SH-SY5Y (cell line): ENCODE data around the gene HIF1A.

Experiments used
- GATA2 ChIP-seq: IDR thresholded peaks from 2 replicates; pipeline ENCODE4 v1.6.1; 2011; ENCODE audit warnings: mild to moderate bottlenecking, low read depth, low read length
- GATA3 ChIP-seq: IDR thresholded peaks from 2 replicates; pipeline ENCODE4 v1.6.1; 2011; ENCODE audit warnings: low read depth, mild to moderate bottlenecking, low read length, moderate library complexity

The HIF1A gene

DNA sequence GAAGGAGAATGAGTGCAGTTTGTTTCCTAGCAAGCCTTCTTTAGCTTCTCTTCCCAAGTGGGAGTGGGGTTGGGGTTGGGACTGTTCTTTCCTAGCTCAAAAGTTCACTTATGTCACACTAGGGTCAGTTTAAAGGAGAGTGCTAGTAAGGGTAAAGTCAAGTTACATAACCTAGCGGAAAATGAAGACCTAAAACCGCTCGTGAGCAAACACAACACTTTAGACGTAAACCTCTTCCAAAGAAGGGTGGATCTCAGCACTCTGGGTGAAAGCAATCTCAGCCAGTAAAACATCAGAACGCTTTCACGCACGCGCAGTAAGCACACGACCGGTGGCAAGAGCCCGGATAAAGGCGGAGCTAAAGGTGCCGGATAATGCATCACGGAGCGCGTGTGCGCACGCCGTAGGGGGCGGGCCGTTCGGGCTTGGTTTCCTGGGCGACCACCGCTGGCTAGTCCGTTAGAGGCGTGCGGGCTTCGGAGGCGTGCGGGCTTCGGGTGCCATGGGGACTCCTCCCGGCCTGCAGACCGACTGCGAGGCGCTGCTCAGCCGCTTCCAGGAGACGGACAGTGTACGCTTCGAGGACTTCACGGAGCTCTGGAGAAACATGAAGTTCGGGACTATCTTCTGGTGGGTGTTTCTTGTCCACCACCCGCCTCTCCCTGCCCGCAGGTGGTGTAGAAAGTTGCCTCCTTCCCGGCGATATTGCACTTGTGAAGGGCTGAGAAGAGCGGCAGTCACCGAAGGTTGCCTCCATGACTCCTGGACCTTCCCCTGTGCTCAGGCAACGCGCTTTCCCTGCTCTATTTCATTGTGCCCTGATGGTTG lies 66.9 kb downstream of the HIF1A start, which contains the start of gene SNAPC1:
SNAPC1 (plus strand) TSS at position 462 of the 828 bp plus-strand sequence; CDS start at position 503, 41 bp downstream.
- no peak for TF ChIP-seq GATA2
- no peak for TF ChIP-seq GATA3

DNA sequence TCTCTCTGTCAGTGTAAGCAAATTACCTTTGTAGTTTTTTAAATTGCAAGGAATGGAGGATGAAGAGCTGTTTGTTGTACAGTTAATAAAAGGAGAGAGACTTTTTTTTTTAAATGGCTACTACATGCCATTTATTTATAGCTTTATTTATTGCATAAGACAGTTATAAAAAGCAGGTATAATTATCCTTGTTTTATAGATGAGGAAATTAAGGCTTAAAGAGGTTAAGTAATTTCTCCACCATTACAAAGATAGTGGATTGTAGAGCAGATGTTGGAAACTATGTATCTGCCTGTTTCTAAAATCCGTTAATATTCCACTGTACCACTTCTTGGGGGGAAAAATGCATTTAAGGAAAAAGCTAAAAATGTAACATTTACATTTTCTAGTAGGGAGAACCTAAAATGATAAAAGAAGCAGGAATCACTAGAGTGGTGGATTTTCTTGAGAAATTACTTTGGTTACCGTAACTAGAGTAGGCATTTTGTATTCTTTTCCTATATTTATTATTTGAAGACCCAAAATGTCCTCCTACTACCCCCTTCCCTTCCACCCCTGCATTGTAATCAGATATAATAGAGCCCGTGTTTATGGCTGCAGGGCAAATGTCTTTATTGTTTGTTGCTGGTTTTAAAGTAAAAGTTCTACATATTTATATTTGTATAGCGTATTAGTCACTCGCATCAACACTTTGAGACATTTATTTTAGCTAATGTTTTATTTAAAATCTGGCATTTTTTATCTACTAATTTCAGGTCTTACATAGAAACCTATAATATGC lies 69.2 kb downstream of the HIF1A start:
- no peak for TF ChIP-seq GATA3
- TF ChIP-seq GATA2, result no peak

DNA sequence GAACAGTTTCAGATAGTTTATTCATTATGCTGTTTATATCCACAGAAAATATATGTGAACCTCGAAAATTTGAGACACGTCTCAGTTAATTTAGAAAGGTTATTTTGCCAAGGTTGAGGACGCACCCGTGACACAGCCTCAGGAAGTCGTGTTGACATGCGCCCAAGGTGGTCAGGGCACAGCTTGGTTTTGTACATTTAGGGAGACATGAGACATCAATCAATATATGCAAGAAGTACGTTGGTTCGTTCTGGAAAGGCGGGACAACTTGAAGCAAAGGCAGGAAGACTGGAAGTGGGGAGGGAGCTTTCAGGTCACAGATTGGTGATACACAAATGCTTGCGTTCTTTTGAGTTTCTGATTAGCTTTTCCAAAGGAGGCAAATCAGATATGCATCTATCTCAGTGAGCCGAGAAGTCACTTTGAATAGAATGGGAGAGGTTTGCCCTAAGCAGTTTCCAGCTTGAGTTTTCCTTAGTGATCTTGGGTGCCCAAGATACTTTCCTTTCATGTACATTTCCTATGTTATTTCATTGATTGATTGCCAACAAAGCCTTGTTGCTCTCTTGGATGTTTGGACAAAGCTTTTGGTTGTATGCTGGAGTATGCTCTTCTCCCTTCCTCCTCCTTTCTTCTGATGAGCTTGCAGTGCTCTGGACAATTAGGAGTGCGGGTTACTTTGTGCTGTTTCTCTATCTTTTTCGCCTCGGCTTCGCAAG lies 70.1 kb downstream of the HIF1A start:
- TF ChIP-seq GATA3, result no peak
- TF ChIP-seq GATA2, result no peak

DNA sequence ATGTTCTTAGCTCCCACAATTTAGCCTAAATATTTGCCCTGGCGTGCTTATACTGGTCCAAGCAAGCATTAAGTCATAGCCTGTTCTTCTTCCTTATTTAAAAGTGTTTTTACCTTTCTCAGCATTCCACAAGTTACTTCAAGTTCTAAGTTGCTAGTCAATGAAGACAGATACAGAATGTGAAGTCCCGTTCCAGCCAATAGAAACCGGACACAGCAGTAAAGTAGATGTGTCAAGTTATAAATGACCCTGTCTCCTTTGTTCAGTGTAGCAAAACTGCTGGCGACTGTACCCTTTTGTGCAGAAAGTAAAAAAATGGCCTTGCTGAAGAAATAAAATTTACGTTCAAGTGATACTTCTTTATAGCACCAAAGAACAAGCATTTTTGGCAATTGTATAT lies 70.8 kb downstream of the HIF1A start:
- no peak for TF ChIP-seq GATA2
- no peak for TF ChIP-seq GATA3

DNA sequence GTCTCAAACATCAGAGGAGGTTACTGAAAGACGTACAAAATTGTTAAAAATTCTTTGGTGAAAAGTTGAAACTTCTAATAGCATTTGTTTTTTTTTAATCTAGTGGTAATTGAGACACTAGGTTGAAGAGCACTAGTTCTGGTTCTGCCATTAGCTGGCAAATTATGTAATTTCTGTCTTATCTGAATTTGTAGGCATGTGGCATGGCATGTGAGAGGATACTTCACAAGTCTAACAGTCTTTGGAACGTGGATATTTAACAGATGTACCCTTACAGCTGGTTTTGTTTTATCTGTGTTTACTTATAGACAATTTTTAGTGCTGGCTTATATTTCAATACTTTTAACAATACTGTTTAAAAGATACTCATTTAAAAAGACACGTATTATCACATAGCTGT lies 72.9 kb downstream of the HIF1A start:
- TF ChIP-seq GATA2, result no peak; the same call in 1 of the 2 replicates
- peak; percentile 55; the same call in 1 of the 2 replicates for TF ChIP-seq GATA3

DNA sequence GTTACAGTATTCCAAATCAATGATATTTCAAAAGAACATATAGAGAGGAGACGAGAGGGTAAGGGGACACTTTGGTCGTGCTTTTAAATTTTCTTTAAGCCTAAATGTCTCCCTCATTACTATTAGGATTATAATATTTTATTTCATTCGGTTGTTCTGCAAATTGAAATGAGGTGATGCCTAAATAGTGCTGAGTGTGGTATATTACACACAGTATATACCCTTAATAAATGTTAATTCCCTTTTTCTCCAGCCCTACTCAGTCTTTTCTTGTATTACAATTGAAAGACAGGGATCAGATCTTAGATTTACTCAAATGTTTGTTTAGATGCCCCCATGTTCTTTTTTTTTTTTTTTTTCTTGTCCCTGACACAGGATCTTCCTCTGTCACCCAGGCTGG lies 74.6 kb downstream of the HIF1A start:
- TF ChIP-seq GATA3 (no peak), GATA2 (no peak)

DNA sequence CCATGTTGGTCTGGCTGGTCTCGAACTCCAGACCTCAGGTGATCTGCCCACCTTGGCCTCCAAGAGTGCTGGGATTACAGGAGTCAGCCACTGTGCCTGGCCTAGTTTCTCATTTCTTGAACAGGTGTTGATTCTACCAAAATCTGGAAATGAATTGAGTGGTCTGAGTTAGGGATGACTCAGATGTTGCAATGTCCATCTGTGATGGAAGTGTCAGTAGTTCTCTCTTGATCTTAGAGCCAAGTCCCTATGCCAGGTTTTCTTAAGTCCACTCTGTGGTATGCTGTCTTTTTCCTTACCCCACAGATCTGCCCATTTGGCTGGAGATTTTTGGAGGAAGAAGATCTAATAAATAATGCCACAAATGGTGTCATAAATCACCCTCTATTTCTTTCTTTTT lies 79.5 kb downstream of the HIF1A start:
- TF ChIP-seq GATA3, result no peak
- TF ChIP-seq GATA2, result no peak

DNA sequence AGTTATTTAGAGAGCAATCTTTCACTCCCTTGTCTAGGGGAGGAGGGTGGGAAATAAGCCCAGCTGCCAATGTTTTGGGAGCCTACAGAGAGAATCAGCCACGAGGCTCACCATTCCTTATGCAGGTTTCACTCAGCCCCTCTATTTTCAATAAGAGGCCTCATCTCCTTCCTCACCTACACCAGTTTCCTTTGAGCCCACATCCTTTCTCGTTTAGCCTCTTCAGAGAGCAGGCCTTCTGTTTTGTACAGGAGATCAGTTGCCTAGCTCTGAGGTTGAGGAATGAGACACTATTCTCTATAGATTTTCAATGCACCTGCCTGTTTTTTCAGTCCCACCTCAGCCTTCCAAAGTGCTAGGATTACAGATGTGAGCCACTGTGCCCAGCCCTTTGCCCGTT lies 84.8 kb downstream of the HIF1A start:
- TF ChIP-seq GATA2 (no peak), GATA3 (no peak)

DNA sequence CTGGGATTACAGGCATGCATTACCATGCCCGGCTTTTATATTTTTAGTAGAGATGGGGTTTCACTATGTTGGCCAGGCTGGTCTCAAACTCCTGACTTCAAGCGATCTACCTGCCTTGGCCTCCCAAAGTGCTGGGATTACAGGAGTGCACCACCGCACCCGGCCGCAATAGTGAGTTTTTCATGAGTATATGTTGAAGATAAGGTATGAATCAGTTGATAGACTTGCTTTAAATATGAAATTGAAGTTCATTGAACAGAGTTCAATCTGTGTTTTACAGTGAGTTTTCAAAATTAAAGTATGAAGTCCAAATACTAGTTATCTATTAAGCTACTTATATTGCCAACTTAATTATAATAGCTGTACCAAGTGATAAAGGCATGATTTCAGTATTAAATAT lies 102.0 kb downstream of the HIF1A start:
- TF ChIP-seq GATA3 (no peak), GATA2 (no peak)
